DND-41 (cell line): ENCODE data around the gene LAMC3.

Experiments used
- ATAC-seq: fragments of 200-7000 bp; cut with Tn5 transposase; 3 replicates; pipeline ENCODE4 v1.9.1; 2021; ENCODE audit warnings: low read depth; ENCODE audit not compliant: insufficient read depth
- DNase-seq: peaks from one replicate; pipeline ENCODE4 v3.0.0-alpha.2; 2020
- H2AFZ ChIP-seq: 2 replicates; pipeline ENCODE4 v1.6.0; 2012; ENCODE audit warnings: low read depth, low read length
- H3K27ac ChIP-seq: 2 replicates; pipeline ENCODE4 v1.5.1; 2012; ENCODE audit warnings: low read length, inconsistent platforms
- H3K27me3 ChIP-seq: fragments of 200-600 bp; sonication (generic); 2 replicates; pipeline ENCODE4 v1.6.0; 2012; ENCODE audit warnings: low read length, mild to moderate bottlenecking, inconsistent platforms; ENCODE audit not compliant: insufficient read depth, poor library complexity
- H3K36me3 ChIP-seq: 2 replicates; pipeline ENCODE4 v1.5.1; 2012; ENCODE audit warnings: low read length, inconsistent platforms; ENCODE audit not compliant: insufficient read depth
- H3K4me1 ChIP-seq: 2 replicates; pipeline ENCODE4 v1.5.1; 2012; ENCODE audit warnings: mild to moderate bottlenecking, low read length; ENCODE audit not compliant: insufficient read depth
- H3K4me2 ChIP-seq: 2 replicates; pipeline ENCODE4 v1.6.0; 2012; ENCODE audit warnings: mild to moderate bottlenecking, moderate library complexity, low read length, inconsistent platforms; ENCODE audit not compliant: insufficient read depth
- H3K4me3 ChIP-seq, 2 experiments: fragments of 200-600 bp in 1 of 2; shearing (Covaris generic) in 1 of 2; 2 replicates each; pipeline ENCODE4 v1.5.1; 2012 to 2016; ENCODE audit warnings: inconsistent platforms in 2 of 2, low read length in 2 of 2, mild to moderate bottlenecking in 2 of 2, low read depth in 1 of 2, moderate library complexity in 1 of 2
- H3K79me2 ChIP-seq: 2 replicates; pipeline ENCODE4 v1.6.0; 2012; ENCODE audit warnings: low read length, inconsistent platforms; ENCODE audit not compliant: insufficient read depth
- H3K9ac ChIP-seq: 2 replicates; pipeline ENCODE4 v1.6.0; 2012; ENCODE audit warnings: low read depth, mild to moderate bottlenecking, inconsistent platforms, low read length, moderate library complexity
- H3K9me3 ChIP-seq: 2 replicates; pipeline ENCODE4 v1.5.1; 2012; ENCODE audit warnings: low read length, moderate library complexity, mild to moderate bottlenecking, inconsistent platforms; ENCODE audit not compliant: insufficient read depth, severe bottlenecking
- H4K20me1 ChIP-seq: 2 replicates; pipeline ENCODE4 v1.6.0; 2012; ENCODE audit warnings: low read length; ENCODE audit not compliant: insufficient read depth
- CTCF ChIP-seq: IDR thresholded peaks from 2 replicates; pipeline ENCODE4 v1.5.1; 2012; ENCODE audit warnings: borderline replicate concordance, low read length, moderate library complexity, mild to moderate bottlenecking; ENCODE audit not compliant: poor library complexity, severe bottlenecking; ENCODE audit errors: extremely low read depth
- EZH2 ChIP-seq: IDR thresholded peaks from 3 replicates; pipeline ENCODE4 v1.6.1; 2012; ENCODE audit warnings: borderline replicate concordance, low read depth, mild to moderate bottlenecking, moderate library complexity, low read length, inconsistent platforms; ENCODE audit not compliant: severe bottlenecking

LAMC3 gene

DNA sequence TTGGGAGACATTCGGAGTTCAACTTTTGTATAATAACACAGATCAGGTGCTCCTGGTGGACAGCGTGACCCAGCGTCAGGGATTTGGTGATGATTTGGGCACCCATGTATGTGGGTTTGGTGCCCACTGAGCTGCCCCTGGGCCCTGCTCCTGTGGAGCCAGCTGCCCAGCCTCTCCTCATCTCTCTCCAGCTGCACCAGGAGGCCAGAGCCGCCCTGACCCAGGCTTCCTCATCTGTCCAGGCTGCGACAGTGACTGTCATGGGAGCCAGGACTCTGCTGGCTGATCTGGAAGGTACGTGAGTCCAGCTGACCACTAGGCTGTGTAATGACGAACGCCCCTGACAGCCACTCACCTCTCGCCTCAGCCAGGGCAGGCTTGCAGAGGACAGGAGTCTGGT lies 72.9 kb downstream of the LAMC3 start:
- TF ChIP-seq EZH2 (no peak), CTCF (no peak)
- Histone ChIP-seq H3K79me2 (no peaks in the 10 kb centered on the region), H3K27me3 (no peaks in the 10 kb centered on the region), H2AFZ (no peak overlapping the region), H3K4me1 (no peaks in the 10 kb centered on the region), H3K9ac (no peak overlapping the region), H3K36me3 (no peaks in the 10 kb centered on the region), H4K20me1 (no peaks in the 10 kb centered on the region), H3K9me3 (no peaks in the 10 kb centered on the region), H3K27ac (no peak overlapping the region), H3K4me3 (no peak overlapping the region), H3K4me2 (no peak overlapping the region)
- ATAC-seq (no peak), DNase-seq (no peak)

GRCh38 chr9:131082774-131083512 lies 74.0 kb downstream of the LAMC3 start:
- H3K4me1 ChIP-seq = no peaks in the 10 kb centered on the region
- no peak overlapping the region for H3K4me3 ChIP-seq
- no peak overlapping the region for H3K27ac ChIP-seq
- DNase-seq = no peak
- H2AFZ ChIP-seq = no peak overlapping the region
- H3K9ac ChIP-seq = no peak overlapping the region
- no peaks in the 10 kb centered on the region for H3K36me3 ChIP-seq
- H3K27me3 ChIP-seq = no peaks in the 10 kb centered on the region
- H3K4me2 ChIP-seq = no peak overlapping the region
- H3K9me3 ChIP-seq = no peaks in the 10 kb centered on the region
- H4K20me1 ChIP-seq = no peaks in the 10 kb centered on the region
- no peaks in the 10 kb centered on the region for H3K79me2 ChIP-seq
- no peak for ATAC-seq
- no peak for TF ChIP-seq CTCF
- TF ChIP-seq EZH2 = no peak

DNA sequence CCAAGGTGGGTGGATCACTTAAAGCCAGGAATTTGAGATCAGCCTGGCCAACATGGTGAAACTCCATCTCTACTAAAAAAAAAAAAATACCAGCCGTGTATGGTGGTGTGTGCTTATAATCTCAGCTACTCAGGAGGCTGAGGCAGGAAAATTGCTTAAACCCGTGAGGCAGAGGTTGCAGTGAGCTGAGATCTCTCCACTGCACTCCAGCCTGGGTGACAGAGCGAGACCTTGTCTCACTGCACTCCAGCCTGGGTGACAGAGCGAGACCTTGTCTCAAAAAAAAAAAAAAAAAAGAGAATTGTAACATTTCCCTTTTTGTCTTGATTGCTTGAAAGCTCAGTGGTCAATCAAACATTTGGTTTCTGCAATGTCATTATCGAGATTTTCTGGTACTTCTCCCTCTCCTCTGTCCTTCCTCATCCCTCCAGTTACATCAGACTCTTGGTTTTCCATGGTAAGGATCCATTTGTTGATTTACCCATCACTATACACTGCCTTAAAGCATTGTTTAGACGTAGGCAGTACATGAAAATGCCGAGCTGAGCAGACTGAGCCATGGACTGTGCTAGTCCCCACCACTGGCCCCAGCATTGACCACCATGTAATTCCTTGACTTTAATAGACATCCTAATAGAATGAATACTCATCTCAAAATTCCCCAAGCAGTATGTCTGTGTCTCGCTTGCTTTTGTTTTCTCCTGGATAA lies 75.8 kb downstream of the LAMC3 start:
- H4K20me1 ChIP-seq = no peaks in the 10 kb centered on the region
- H3K9ac ChIP-seq = no peak overlapping the region
- TF ChIP-seq EZH2 (no peak), CTCF (no peak)
- H3K4me2 ChIP-seq = no peak overlapping the region
- no peak overlapping the region for H3K27ac ChIP-seq
- H3K27me3 ChIP-seq = no peaks in the 10 kb centered on the region
- H3K79me2 ChIP-seq = no peaks in the 10 kb centered on the region
- no peaks in the 10 kb centered on the region for H3K36me3 ChIP-seq
- no peaks in the 10 kb centered on the region for H3K4me1 ChIP-seq
- no peak for DNase-seq
- no peak overlapping the region for H2AFZ ChIP-seq
- no peaks in the 10 kb centered on the region for H3K9me3 ChIP-seq
- no peak overlapping the region for H3K4me3 ChIP-seq
- ATAC-seq = no peak
